HG03175 (cell line): ENCODE data around the gene DUSP2.
"Not testable (repeated sequence)": the region's sequence is repeated elsewhere in the genome, so short reads cannot be mapped to it uniquely, and the experiment has no call there.

ENCODE experiments used
- ATAC-seq: cut with Tn5 transposase; IDR thresholded peaks from one replicate; pipeline ENCODE4 v1.9.1; 2021; ENCODE audit warnings: mild to moderate bottlenecking, moderate library complexity; ENCODE audit not compliant: unreplicated experiment

Gene DUSP2

GRCh38 chr2:96163768-96164429, 18.7 kb upstream of the DUSP2 start:
- peak; percentile 66 for ATAC-seq

GRCh38 chr2:96163415-96163767, 18.2 kb upstream of the DUSP2 start:
- ATAC-seq: no peak

- ATAC-seq: no peak
Observed at GRCh38 chr2:96161898-96162297, 16.7 kb upstream of the DUSP2 start.

- ATAC-seq: not testable (repeated sequence)
Observed at GRCh38 chr2:96160366-96160765, 15.1 kb upstream of the DUSP2 start.

- no peak for ATAC-seq
Observed at GRCh38 chr2:96159084-96159830, 14.0 kb upstream of the DUSP2 start.

GRCh38 chr2:96158554-96158940, 13.3 kb upstream of the DUSP2 start:
- ATAC-seq: no peak

GRCh38 chr2:96157649-96158553, 12.7 kb upstream of the DUSP2 start:
- peak; percentile 62 for ATAC-seq

GRCh38 chr2:96156926-96157648, 11.8 kb upstream of the DUSP2 start:
- ATAC-seq: peak; percentile 42

- ATAC-seq: no peak
Observed at GRCh38 chr2:96156011-96156820, 11.0 kb upstream of the DUSP2 start.

- no peak for ATAC-seq
Observed at GRCh38 chr2:96154506-96155380, 9.5 kb upstream of the DUSP2 start.

GRCh38 chr2:96153991-96154431, 8.8 kb upstream of the DUSP2 start:
- no peak for ATAC-seq

- no peak for ATAC-seq
Observed at GRCh38 chr2:96153291-96153713, 8.1 kb upstream of the DUSP2 start.

GRCh38 chr2:96152304-96153161, 7.3 kb upstream of the DUSP2 start:
- ATAC-seq: no peak

GRCh38 chr2:96151595-96152303, 6.5 kb upstream of the DUSP2 start:
- ATAC-seq: no peak

GRCh38 chr2:96150791-96151594, 5.8 kb upstream of the DUSP2 start:
- ATAC-seq: no peak

- ATAC-seq: no peak
Observed at GRCh38 chr2:96150007-96150640, 4.9 kb upstream of the DUSP2 start.
